GM20000 (cell line): ENCODE measurements around the gene ADGRL1.

Experiments used
- DNase-seq: peaks from one replicate; pipeline ENCODE4 v3.0.0; 2012; ENCODE audit warnings: low spot score
- TF ChIP-seq, protein P1 (sequence below): IDR thresholded peaks from 2 replicates; pipeline ENCODE4 v1.5.1; 2012; ENCODE audit warnings: mild to moderate bottlenecking, control low read depth; ENCODE audit errors: extremely low read depth, missing control alignments

The ADGRL1 gene

DNA sequence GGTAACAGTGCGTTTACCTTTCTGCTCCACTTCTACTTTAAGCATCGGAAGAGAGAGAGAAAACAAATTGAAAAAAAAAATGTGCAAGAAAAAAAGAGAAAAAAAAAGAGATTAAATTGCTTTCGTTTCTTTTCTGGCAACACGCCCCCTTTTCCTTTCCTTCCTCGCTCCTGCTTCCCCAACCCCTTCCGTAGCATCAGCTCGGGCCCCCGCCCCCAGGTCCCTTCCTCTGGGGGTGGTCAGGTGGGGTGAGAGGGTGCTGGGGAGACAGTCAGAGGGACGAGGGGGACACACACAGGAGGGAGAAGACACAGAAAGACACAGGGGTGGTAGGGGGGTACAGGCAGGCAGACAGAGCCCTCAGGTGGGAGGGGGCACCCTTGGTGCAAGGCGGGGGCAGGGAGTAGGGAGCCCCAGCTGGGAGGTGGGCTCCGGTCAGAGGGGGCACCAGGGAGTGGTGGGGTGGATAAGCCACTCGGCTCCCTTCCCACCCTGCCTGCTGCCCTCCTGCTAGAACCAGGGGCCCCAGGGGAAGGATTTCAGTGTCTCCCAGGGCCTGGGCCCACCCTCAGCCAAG, 38.9 kb downstream of the ADGRL1 start:
- no peak for DNase-seq
- TF ChIP-seq, protein P1, sequence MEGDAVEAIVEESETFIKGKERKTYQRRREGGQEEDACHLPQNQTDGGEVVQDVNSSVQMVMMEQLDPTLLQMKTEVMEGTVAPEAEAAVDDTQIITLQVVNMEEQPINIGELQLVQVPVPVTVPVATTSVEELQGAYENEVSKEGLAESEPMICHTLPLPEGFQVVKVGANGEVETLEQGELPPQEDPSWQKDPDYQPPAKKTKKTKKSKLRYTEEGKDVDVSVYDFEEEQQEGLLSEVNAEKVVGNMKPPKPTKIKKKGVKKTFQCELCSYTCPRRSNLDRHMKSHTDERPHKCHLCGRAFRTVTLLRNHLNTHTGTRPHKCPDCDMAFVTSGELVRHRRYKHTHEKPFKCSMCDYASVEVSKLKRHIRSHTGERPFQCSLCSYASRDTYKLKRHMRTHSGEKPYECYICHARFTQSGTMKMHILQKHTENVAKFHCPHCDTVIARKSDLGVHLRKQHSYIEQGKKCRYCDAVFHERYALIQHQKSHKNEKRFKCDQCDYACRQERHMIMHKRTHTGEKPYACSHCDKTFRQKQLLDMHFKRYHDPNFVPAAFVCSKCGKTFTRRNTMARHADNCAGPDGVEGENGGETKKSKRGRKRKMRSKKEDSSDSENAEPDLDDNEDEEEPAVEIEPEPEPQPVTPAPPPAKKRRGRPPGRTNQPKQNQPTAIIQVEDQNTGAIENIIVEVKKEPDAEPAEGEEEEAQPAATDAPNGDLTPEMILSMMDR = no peak

DNA sequence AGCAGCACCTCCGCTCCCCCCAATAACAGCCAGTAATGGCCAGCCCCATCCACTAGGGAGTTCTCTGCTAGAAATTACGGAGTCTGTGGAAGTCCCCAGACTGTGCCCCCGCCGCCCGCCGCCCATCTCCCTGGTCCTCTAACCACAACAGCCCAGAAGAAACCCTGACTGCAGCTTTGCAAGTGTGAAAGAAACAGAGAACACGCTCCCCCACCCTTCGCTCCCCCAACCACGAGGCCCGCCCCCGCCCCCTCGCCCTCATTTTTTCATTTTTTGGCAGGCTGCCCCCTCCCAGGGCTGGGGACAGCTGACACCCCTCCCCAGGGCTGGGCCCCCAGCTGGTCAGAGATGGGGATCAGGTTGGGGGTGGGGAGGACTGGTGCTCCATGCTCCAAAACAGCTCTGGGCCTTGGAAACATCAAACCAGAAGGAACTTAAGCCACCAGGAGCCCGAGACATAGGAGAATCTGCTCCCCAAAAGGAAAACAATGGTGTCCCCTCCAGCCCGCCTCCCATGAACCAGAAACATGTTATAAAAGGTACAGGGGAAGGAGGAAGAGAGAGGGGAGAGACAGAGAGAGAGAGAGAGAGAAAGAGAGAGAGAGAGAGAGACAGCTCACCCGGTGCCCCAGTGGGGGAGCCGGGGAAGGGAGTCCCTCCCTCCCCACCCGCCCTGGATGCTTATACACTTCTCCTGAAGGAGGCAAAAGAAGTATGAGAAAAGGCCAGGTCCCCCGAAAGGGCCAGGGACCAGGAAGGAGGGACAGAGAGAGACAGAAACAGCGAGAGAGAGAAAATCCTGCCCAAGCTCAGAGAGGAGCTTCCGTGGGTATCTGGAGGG, 39.8 kb downstream of the ADGRL1 start:
- TF ChIP-seq, protein P1 = no peak

DNA sequence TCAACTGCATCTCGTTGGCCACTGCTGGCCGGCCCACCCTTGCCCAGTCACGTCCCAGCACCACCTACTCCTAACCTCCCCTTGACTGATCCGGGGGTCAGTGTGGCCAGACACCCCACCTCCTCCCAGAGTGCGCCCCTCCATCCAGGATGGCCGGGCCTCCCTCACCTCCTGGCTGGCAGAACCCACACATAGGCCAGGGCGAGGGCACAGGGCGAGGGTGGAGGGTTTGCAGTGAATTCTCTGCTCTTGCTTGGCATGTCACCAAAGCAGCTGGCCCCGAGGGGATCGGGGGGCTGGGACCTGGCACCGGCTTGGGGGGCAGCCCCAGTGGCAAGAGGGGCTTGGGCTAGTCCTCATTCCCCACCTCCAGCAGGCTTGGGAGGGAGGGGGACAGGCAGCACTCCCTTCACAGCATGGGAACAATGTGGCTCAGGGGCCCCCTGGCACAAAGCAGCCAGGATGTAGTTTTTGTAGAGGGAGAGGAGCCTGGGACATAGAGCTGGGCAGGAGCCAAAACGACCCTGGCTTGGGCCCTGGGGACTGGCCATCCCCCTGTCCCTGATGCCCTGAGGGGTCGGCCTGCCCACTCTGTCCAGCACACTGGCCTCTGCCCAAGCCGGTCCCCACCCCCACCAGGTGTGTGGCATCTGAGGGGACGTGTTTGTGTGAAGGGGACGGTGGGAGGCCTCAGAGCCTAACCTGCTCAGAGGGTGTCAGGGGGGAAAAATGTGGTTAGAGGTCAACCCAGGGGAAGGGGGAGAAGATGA, 41.1 kb downstream of the ADGRL1 start:
- TF ChIP-seq, protein P1 = no peak
- no peak for DNase-seq

More for the DNA sequence above, 39.8 kb downstream of the ADGRL1 start:
- DNase-seq = no peak

DNA sequence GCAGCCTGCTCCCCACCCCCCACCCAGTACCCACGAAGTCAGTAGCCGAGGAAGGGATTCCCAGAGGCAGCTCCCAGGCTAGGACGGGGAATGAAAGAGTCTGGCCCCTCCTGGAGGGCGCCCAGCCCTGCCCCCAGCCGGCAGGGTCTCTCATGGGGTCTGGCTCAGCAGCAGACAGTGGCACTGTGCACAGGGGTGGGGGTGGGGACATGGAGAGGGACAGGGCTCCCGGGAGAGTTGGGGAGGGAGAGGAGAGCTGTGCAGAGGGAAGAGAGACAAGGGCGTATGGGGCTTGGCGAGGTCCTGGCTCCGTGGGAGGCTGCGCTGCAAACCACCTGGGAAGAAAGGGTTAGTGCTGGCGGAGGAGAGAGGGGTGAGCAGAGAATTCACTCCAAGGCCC, 41.9 kb downstream of the ADGRL1 start:
- TF ChIP-seq, protein P1 = no peak
- DNase-seq = no peak

DNA sequence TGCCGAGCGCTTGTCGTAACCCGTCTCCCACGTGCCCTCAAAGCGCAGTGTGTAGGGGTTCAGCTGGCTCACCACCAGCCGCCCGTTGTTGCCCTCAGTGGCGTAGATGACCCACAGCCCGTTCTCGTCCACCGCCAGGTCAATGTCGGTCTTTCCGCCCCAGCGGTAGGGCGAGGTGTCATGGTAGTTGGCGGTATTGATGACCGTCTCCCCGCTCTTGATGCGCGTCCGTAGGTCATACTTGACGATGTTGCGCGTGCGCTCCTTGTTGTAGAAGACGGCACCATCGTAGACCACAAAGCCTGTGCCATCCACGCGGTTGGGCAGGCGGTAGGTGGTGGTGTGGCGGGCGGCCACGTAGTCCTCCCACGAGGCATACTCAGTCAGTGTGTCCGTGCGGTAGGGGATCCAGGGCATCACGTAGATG, 43.1 kb downstream of the ADGRL1 start:
- DNase-seq = no peak
- TF ChIP-seq, protein P1 = no peak

DNA sequence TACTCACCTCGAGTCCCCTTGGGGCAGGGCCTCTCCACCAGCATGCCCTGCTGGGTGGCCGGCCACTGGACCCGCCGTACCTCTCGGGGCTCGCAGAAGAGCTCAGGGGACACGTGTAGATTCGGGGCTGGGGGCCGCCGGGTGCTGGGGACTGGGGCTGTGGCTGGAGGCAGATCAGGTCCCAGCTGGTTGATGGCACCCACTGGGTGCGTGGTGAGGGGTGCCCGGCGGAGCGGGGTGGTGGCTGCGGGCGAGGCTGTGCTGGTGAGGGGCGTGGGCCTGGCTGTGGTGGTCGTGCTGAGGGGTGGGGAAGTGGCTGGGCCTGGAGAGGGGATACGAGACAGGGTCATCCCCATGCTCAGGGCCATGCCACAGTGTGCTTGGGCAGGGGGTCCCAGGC, 44.7 kb downstream of the ADGRL1 start:
- TF ChIP-seq, protein P1 = no peak
- DNase-seq = no peak
